HepG2 (cell line): Measurements from ENCODE around the gene AFG1L. TPM values are rescaled to one million over a fixed set of nuclear protein-coding genes. Genes with fewer than 3 reads are reported as not detected.

Experiments
- CBFB ChIP-seq: sonication (generic); formaldehyde crosslinking; IDR thresholded peaks from 2 replicates; pipeline ENCODE4 v1.4.0; 2020; ENCODE audit warnings: missing genetic modification reagents
- CEBPB ChIP-seq: IDR thresholded peaks from 2 replicates; pipeline ENCODE4 v1.6.1; 2011; ENCODE audit warnings: low read depth, low read length, improper control_type of control experiment, borderline replicate concordance
- CREB1 ChIP-seq, 2 experiments: fragments of 450-650 bp in 1 of 2; IDR thresholded peaks; 2 replicates each; pipeline ENCODE4 v1.6.1; 2016 to 2017; ENCODE audit warnings: control low read depth in 1 of 2, mild to moderate bottlenecking in 1 of 2, missing compliant biosample characterization in 1 of 2, missing genetic modification characterization in 1 of 2
- HMG20A ChIP-seq: IDR thresholded peaks from 2 replicates; pipeline ENCODE4 v1.6.1; 2016; ENCODE audit warnings: borderline replicate concordance
- MED8 ChIP-seq: sonication (generic); formaldehyde crosslinking; IDR thresholded peaks from 2 replicates; pipeline ENCODE4 v1.8.1; 2023; ENCODE audit warnings: mild to moderate bottlenecking, missing genetic modification reagents; ENCODE audit not compliant: insufficient replicate concordance
- RCOR2 ChIP-seq: IDR thresholded peaks from 2 replicates; pipeline ENCODE4 v1.6.1; 2016; ENCODE audit warnings: missing biosample characterization, missing genetic modification reagents
- SOX5 ChIP-seq: IDR thresholded peaks from 2 replicates; pipeline ENCODE4 v1.6.1; 2016; ENCODE audit warnings: borderline replicate concordance
- TEAD2 ChIP-seq: sonication (generic); formaldehyde crosslinking; IDR thresholded peaks from 2 replicates; pipeline ENCODE4 v1.9.0; 2021; ENCODE audit warnings: missing genetic modification reagents
- ZFP36L1 ChIP-seq: sonication (generic); formaldehyde crosslinking; IDR thresholded peaks from 2 replicates; pipeline ENCODE4 v1.8.0; 2022; ENCODE audit warnings: mild to moderate bottlenecking, missing genetic modification reagents, moderate library complexity
- ZNF362 ChIP-seq: sonication (generic); formaldehyde crosslinking; IDR thresholded peaks from 2 replicates; pipeline ENCODE4 v1.4.0; 2020; ENCODE audit warnings: missing genetic modification reagents, mild to moderate bottlenecking, borderline replicate concordance
- ZNF646 ChIP-seq: sonication (generic); formaldehyde crosslinking; IDR thresholded peaks from 2 replicates; pipeline ENCODE4 v1.9.0; 2021; ENCODE audit warnings: mild to moderate bottlenecking, missing genetic modification reagents
- ZSCAN9 ChIP-seq: IDR thresholded peaks from 2 replicates; pipeline ENCODE4 v1.6.1; 2016; ENCODE audit warnings: borderline replicate concordance
- polyA plus RNA-seq, 8 experiments: library from polyadenylated mRNA; depleted of rRNA in 3 of 8; stranded (reverse) in 7 of 8; unstranded in 1 of 8; fragments of >200 nt; fragmentation: Illumina TruSeq in 4 of 8; extraction: Trizol in 4 of 8; gene quantifications; 2 replicates each; pipeline versions ENCODE4 v1.2.1 to v1.2.3, GENCODE V29; 2011 to 2016; ENCODE audit warnings: low read depth in 4 of 8, missing spikeins in 1 of 8, mixed read lengths in 1 of 8; ENCODE audit not compliant: insufficient read depth in 1 of 8
- total RNA-seq, 5 experiments: library from RNA; depleted of rRNA; stranded (reverse); fragments of >200 nt; fragmentation: Illumina TruSeq; extraction: Trizol; gene quantifications; 2 replicates each; pipeline ENCODE4 v1.2.3, GENCODE V29; 2016; ENCODE audit warnings: low read depth in 1 of 5
- TF ChIP-seq, protein P1 (sequence below): sonication (generic); formaldehyde crosslinking; IDR thresholded peaks from 2 replicates; pipeline ENCODE4 v1.4.0; 2020; ENCODE audit warnings: mild to moderate bottlenecking, missing genetic modification reagents
- TF ChIP-seq, protein P2 (sequence below): IDR thresholded peaks from 2 replicates; pipeline ENCODE4 v1.4.0; 2020; ENCODE audit warnings: mild to moderate bottlenecking, missing genetic modification reagents
- TF ChIP-seq, protein P3 (sequence below): sonication (generic); formaldehyde crosslinking; IDR thresholded peaks from 2 replicates; pipeline ENCODE4 v1.5.1; 2020; ENCODE audit warnings: mild to moderate bottlenecking, missing genetic modification reagents, moderate library complexity

AFG1L gene
- total and polyA plus RNA-seq, 2 of the 13 experiments (the other 11 are each of a cell fraction or from before 2014, with no cell fraction given): 3.1 to 14.0 TPM

- TF ChIP-seq CBFB (CRISPR knock-in tag): no peak
- TF ChIP-seq, protein P1, sequence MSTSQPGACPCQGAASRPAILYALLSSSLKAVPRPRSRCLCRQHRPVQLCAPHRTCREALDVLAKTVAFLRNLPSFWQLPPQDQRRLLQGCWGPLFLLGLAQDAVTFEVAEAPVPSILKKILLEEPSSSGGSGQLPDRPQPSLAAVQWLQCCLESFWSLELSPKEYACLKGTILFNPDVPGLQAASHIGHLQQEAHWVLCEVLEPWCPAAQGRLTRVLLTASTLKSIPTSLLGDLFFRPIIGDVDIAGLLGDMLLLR: no peak
- peak; percentile 47; the same call in 1 of the 2 replicates for TF ChIP-seq RCOR2
- no peak for TF ChIP-seq ZSCAN9
- TF ChIP-seq, protein P2, sequence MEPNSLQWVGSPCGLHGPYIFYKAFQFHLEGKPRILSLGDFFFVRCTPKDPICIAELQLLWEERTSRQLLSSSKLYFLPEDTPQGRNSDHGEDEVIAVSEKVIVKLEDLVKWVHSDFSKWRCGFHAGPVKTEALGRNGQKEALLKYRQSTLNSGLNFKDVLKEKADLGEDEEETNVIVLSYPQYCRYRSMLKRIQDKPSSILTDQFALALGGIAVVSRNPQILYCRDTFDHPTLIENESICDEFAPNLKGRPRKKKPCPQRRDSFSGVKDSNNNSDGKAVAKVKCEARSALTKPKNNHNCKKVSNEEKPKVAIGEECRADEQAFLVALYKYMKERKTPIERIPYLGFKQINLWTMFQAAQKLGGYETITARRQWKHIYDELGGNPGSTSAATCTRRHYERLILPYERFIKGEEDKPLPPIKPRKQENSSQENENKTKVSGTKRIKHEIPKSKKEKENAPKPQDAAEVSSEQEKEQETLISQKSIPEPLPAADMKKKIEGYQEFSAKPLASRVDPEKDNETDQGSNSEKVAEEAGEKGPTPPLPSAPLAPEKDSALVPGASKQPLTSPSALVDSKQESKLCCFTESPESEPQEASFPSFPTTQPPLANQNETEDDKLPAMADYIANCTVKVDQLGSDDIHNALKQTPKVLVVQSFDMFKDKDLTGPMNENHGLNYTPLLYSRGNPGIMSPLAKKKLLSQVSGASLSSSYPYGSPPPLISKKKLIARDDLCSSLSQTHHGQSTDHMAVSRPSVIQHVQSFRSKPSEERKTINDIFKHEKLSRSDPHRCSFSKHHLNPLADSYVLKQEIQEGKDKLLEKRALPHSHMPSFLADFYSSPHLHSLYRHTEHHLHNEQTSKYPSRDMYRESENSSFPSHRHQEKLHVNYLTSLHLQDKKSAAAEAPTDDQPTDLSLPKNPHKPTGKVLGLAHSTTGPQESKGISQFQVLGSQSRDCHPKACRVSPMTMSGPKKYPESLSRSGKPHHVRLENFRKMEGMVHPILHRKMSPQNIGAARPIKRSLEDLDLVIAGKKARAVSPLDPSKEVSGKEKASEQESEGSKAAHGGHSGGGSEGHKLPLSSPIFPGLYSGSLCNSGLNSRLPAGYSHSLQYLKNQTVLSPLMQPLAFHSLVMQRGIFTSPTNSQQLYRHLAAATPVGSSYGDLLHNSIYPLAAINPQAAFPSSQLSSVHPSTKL (CRISPR knock-in tag): peak; percentile 21; the same call in 1 of the 2 replicates
- TF ChIP-seq SOX5 (CRISPR knock-in tag): peak; percentile 50; the same call in 1 of the 2 replicates
- TF ChIP-seq CEBPB: peak; percentile 73
- TF ChIP-seq CREB1 (IDR thresholded peaks at IDR 0.05): no peak
- 0 out of 2 replicates have a peak, but pooled peaks have one; percentile 26 for TF ChIP-seq CREB1 (CRISPR knock-in tag; IDR thresholded peaks at IDR 0.05)
- TF ChIP-seq, protein P3, sequence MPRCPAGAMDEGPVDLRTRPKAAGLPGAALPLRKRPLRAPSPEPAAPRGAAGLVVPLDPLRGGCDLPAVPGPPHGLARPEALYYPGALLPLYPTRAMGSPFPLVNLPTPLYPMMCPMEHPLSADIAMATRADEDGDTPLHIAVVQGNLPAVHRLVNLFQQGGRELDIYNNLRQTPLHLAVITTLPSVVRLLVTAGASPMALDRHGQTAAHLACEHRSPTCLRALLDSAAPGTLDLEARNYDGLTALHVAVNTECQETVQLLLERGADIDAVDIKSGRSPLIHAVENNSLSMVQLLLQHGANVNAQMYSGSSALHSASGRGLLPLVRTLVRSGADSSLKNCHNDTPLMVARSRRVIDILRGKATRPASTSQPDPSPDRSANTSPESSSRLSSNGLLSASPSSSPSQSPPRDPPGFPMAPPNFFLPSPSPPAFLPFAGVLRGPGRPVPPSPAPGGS (CRISPR knock-in tag): no peak
- no peak for TF ChIP-seq MED8 (CRISPR knock-in tag)
- TF ChIP-seq ZNF362: peak; percentile 67; the same call in 1 of the 2 replicates
- no peak for TF ChIP-seq ZNF646 (CRISPR knock-in tag)
- 0 out of 2 replicates have a peak, but pooled peaks have one; percentile 18 for TF ChIP-seq HMG20A (CRISPR knock-in tag)
- no peak for TF ChIP-seq ZFP36L1 (CRISPR knock-in tag)
- no peak for TF ChIP-seq TEAD2
Observed at GRCh38 chr6:108464418-108465097, 169.7 kb downstream of the AFG1L start (continued).
